Measurements from ENCODE around the gene ZMYM4. TPM values are rescaled to one million over a fixed set of nuclear protein-coding genes. Genes with fewer than 3 reads are reported as not detected.
A peak's percentile ranks its signal among the peaks of the same experiment; 100 is the strongest.

ZMYM4 gene
- total RNA-seq, 2 experiments from 2014 or later, result 37.0 to 39.9 TPM

- POLR2A ChIA-PET, result no interaction called here
- no peak for TF ChIP-seq CTCF (IDR thresholded peaks at IDR 0.05)
Measured at GRCh38 chr1:35350872-35351271, 82.4 kb downstream of the ZMYM4 start.

GRCh38 chr1:35359995-35360394 lies 91.5 kb downstream of the ZMYM4 start:
- Histone ChIP-seq H3K36me3 (ENCODE audit: insufficient read depth, low read length) (peaks cover 8% of the 10 kb centered on the region), H3K4me3 (ENCODE audit: low read length) (no peak overlapping the region), H3K9me3 (ENCODE audit: control insufficient read depth in 1 of 2, insufficient read depth in 1 of 2, low read length in 2 of 2) (no peaks in the 10 kb centered on the region), H3K4me1 (ENCODE audit: insufficient read depth, low read length) (no peaks in the 10 kb centered on the region), H3K27ac (ENCODE audit: low read depth in 1 of 2, low read length in 2 of 2) (no peak overlapping the region), H3K27me3 (ENCODE audit: control insufficient read depth in 1 of 2, insufficient read depth in 2 of 2, low read length in 2 of 2) (no peaks in the 10 kb centered on the region)
- Mint-ChIP-seq H3K4me3 (no peak overlapping the region), H3K36me3 (ENCODE audit: low read depth) (peaks cover 58% of the 10 kb centered on the region), H3K27ac (no peak overlapping the region), H3K27me3 (no peaks in the 10 kb centered on the region), H3K4me1 (ENCODE audit: low read depth) (peaks cover 11% of the 10 kb centered on the region), H3K9me3 (no peaks in the 10 kb centered on the region)
- ChIA-PET POLR2A (no interaction called here), CTCF (no interaction called here)
- ATAC-seq (ENCODE audit: poor library complexity) (no peak), DNase-seq (no peak)
- intact Hi-C loops (cut with DNase I, micrococcal nuclease), result no loop called here
- no peak for TF ChIP-seq CTCF (IDR thresholded peaks at IDR 0.05)

More at GRCh38 chr1:35350872-35351271, 82.4 kb downstream of the ZMYM4 start:
- H3K4me3 ChIP-seq (ENCODE audit: low read length), result no peak overlapping the region
- no peaks in the 10 kb centered on the region for H3K27me3 Mint-ChIP-seq
- DNase-seq (no peak), ATAC-seq (ENCODE audit: poor library complexity) (no peak)
- no peaks in the 10 kb centered on the region for H3K9me3 Mint-ChIP-seq
- H3K36me3 ChIP-seq (ENCODE audit: insufficient read depth, low read length), result no peaks in the 10 kb centered on the region
- intact Hi-C loops (cut with DNase I, micrococcal nuclease), result no loop called here
- H3K27me3 ChIP-seq (ENCODE audit: control insufficient read depth in 1 of 2, insufficient read depth in 2 of 2, low read length in 2 of 2), result no peaks in the 10 kb centered on the region
- H3K36me3 Mint-ChIP-seq (ENCODE audit: low read depth), result peaks cover 6% of the 10 kb centered on the region
- no peak overlapping the region for H3K27ac ChIP-seq (ENCODE audit: low read depth in 1 of 2, low read length in 2 of 2)
- no peak overlapping the region for H3K4me3 Mint-ChIP-seq
- no peaks in the 10 kb centered on the region for H3K9me3 ChIP-seq (ENCODE audit: control insufficient read depth in 1 of 2, insufficient read depth in 1 of 2, low read length in 2 of 2)
- H3K4me1 ChIP-seq (ENCODE audit: insufficient read depth, low read length), result no peaks in the 10 kb centered on the region
- H3K27ac Mint-ChIP-seq, result no peak overlapping the region
- peaks cover 12% of the 10 kb centered on the region for H3K4me1 Mint-ChIP-seq (ENCODE audit: low read depth)
- CTCF ChIA-PET, result no interaction called here

- Mint-ChIP-seq H3K36me3 (ENCODE audit: low read depth) (peaks cover 59% of the 10 kb centered on the region), H3K9me3 (no peaks in the 10 kb centered on the region), H3K27me3 (no peaks in the 10 kb centered on the region), H3K4me1 (ENCODE audit: low read depth) (peaks cover 11% of the 10 kb centered on the region), H3K27ac (peak overlapping the region; percentile 14), H3K4me3 (no peak overlapping the region)
- H3K9me3 ChIP-seq (ENCODE audit: control insufficient read depth in 1 of 2, insufficient read depth in 1 of 2, low read length in 2 of 2), result no peaks in the 10 kb centered on the region
- no peaks in the 10 kb centered on the region for H3K4me1 ChIP-seq (ENCODE audit: insufficient read depth, low read length)
- ATAC-seq (ENCODE audit: poor library complexity) (no peak), DNase-seq (no peak)
- no peak overlapping the region for H3K27ac ChIP-seq (ENCODE audit: low read depth in 1 of 2, low read length in 2 of 2)
- no peak for TF ChIP-seq CTCF (IDR thresholded peaks at IDR 0.05)
- POLR2A ChIA-PET, result no interaction called here
- peaks cover 8% of the 10 kb centered on the region for H3K36me3 ChIP-seq (ENCODE audit: insufficient read depth, low read length)
- intact Hi-C loops (cut with DNase I, micrococcal nuclease), result no loop called here
- no peak overlapping the region for H3K4me3 ChIP-seq (ENCODE audit: low read length)
- CTCF ChIA-PET, result no interaction called here
- H3K27me3 ChIP-seq (ENCODE audit: control insufficient read depth in 1 of 2, insufficient read depth in 2 of 2, low read length in 2 of 2), result no peaks in the 10 kb centered on the region
Measured at GRCh38 chr1:35361638-35362037, 93.1 kb downstream of the ZMYM4 start.

All from CD4-positive, alpha-beta T cell (primary cell).